IMR-90 (cell line): ENCODE measurements around the gene FAM32A. TPM values are rescaled to one million over a fixed set of nuclear protein-coding genes. Genes with fewer than 3 reads are reported as not detected.

Experiments used
- ATAC-seq: fragments of 200-7000 bp; cut with Tn5 transposase; 2 replicates; pipeline ENCODE4 v1.9.1; 2020; ENCODE audit warnings: low read depth, mild to moderate bottlenecking, moderate library complexity
- BruUV-seq: library from RNA; stranded (reverse); fragments of 400-500 nt; replicated peaks from 2 replicates; lab custom pipeline; 2021; lab: Mats Ljungman, UMichigan
- CTCF ChIA-PET: fragments of 300-600 bp; formaldehyde crosslinking; extraction: SDS; loops from one replicate; lab custom pipeline; 2021; ENCODE audit warnings: antibody characterized with exemption; lab: Yijun Ruan, JAX
- POLR2A ChIA-PET: fragments of 300-600 bp; sonication (Branson Sonifier 250); formaldehyde crosslinking; loops from one replicate; lab custom pipeline; 2022; ENCODE audit warnings: antibody characterized with exemption; ENCODE audit not compliant: unreplicated experiment; lab: Charles Lee
- DNase-seq: peaks from one replicate; pipeline ENCODE4 v3.0.0; 2013
- H2AFZ ChIP-seq: replicated peaks from 2 replicates; pipeline ENCODE3; 2013; ENCODE audit warnings: low read length, mild to moderate bottlenecking; ENCODE audit not compliant: poor library complexity
- H2AK5ac ChIP-seq: 2 replicates; pipeline ENCODE4 v1.6.1; 2013; ENCODE audit warnings: low read depth, low read length, inconsistent platforms
- H2AK9ac ChIP-seq: replicated peaks from 2 replicates; pipeline ENCODE3; 2013; ENCODE audit warnings: mild to moderate bottlenecking, low read depth, low read length, moderate library complexity; ENCODE audit not compliant: poor library complexity
- H2BK120ac ChIP-seq: 2 replicates; pipeline ENCODE4 v1.6.1; 2013; ENCODE audit warnings: low read depth, low read length, inconsistent platforms
- H2BK15ac ChIP-seq: 3 replicates; pipeline ENCODE4 v1.6.1; 2013; ENCODE audit warnings: low read depth, low read length, inconsistent platforms
- H2BK20ac ChIP-seq: 2 replicates; pipeline ENCODE4 v1.6.1; 2013; ENCODE audit warnings: low read depth, mild to moderate bottlenecking, inconsistent platforms, low read length, moderate library complexity
- H2BK5ac ChIP-seq: 2 replicates; pipeline ENCODE4 v1.6.1; 2013; ENCODE audit warnings: mild to moderate bottlenecking, low read depth, low read length, inconsistent platforms; ENCODE audit not compliant: poor library complexity, severe bottlenecking
- H3K14ac ChIP-seq: replicated peaks from 2 replicates; pipeline ENCODE4 v1.6.1; 2013; ENCODE audit warnings: low read depth, low read length, inconsistent platforms
- H3K18ac ChIP-seq: 2 replicates; pipeline ENCODE4 v1.6.1; 2013; ENCODE audit warnings: low read depth, low read length, control low read depth
- H3K23ac ChIP-seq: 2 replicates; pipeline ENCODE4 v1.6.1; 2013; ENCODE audit warnings: low read depth, low read length, inconsistent platforms
- H3K27ac ChIP-seq: 2 replicates; pipeline ENCODE4 v1.5.1; 2013; ENCODE audit warnings: mild to moderate bottlenecking, control low read depth, low read length; ENCODE audit not compliant: insufficient read depth
- H3K27me3 ChIP-seq: 2 replicates; pipeline ENCODE4 v1.6.1; 2013; ENCODE audit warnings: low read length; ENCODE audit not compliant: control insufficient read depth, insufficient read depth
- H3K36me3 ChIP-seq: 2 replicates; pipeline ENCODE4 v1.6.1; 2013; ENCODE audit warnings: low read length, mixed read lengths; ENCODE audit not compliant: control insufficient read depth, insufficient read depth
- H3K4ac ChIP-seq: 2 replicates; pipeline ENCODE4 v1.6.1; 2013; ENCODE audit warnings: low read depth, low read length, inconsistent platforms
- H3K4me1 ChIP-seq: 2 replicates; pipeline ENCODE4 v1.6.1; 2013; ENCODE audit warnings: low read length, mixed read lengths; ENCODE audit not compliant: control insufficient read depth, insufficient read depth
- H3K4me2 ChIP-seq: 2 replicates; pipeline ENCODE4 v1.6.1; 2013; ENCODE audit warnings: low read depth, mild to moderate bottlenecking, control low read depth, low read length, moderate library complexity
- H3K4me3 ChIP-seq: 2 replicates; pipeline ENCODE4 v1.5.1; 2013; ENCODE audit warnings: low read depth, mild to moderate bottlenecking, control low read depth, low read length, moderate library complexity; ENCODE audit not compliant: insufficient read depth
- H3K56ac ChIP-seq: 2 replicates; pipeline ENCODE4 v1.6.1; 2013; ENCODE audit warnings: low read length, inconsistent platforms; ENCODE audit not compliant: insufficient read depth; ENCODE audit errors: extremely low read depth
- H3K79me1 ChIP-seq, 2 experiments: 2 replicates each; pipeline ENCODE4 v1.6.1; 2013; ENCODE audit warnings: low read length in 2 of 2, inconsistent platforms in 1 of 2, low read depth in 1 of 2
- H3K9ac ChIP-seq: 2 replicates; pipeline ENCODE4 v1.6.1; 2013; ENCODE audit warnings: low read depth, low read length, control low read depth
- H3K9me1 ChIP-seq: 2 replicates; pipeline ENCODE4 v1.6.1; 2013; ENCODE audit warnings: low read length, inconsistent platforms; ENCODE audit not compliant: insufficient read depth
- H3K9me3 ChIP-seq: 2 replicates; pipeline ENCODE4 v1.6.1; 2013; ENCODE audit warnings: low read length; ENCODE audit not compliant: control insufficient read depth, insufficient read depth
- H4K20me1 ChIP-seq: 2 replicates; pipeline ENCODE4 v1.6.1; 2013; ENCODE audit warnings: low read length, inconsistent platforms; ENCODE audit not compliant: insufficient read depth
- H4K5ac ChIP-seq: 2 replicates; pipeline ENCODE4 v1.6.1; 2013; ENCODE audit warnings: mild to moderate bottlenecking, low read depth, low read length, control low read depth
- H4K8ac ChIP-seq, 2 experiments: 2 replicates each; pipeline ENCODE4 v1.6.1; 2013; ENCODE audit warnings: low read depth in 2 of 2, low read length in 2 of 2, control low read depth in 1 of 2, inconsistent platforms in 1 of 2
- H4K91ac ChIP-seq: 2 replicates; pipeline ENCODE4 v1.6.1; 2013; ENCODE audit warnings: low read depth, low read length, inconsistent platforms; ENCODE audit not compliant: insufficient read depth
- CEBPB ChIP-seq: IDR thresholded peaks from 2 replicates; pipeline ENCODE4 v1.6.1; 2012; ENCODE audit warnings: low read depth, low read length, improper control_type of control experiment
- NFE2L2 ChIP-seq: fragments of 150-350 bp; IDR thresholded peaks from 2 replicates; pipeline ENCODE4 v1.6.1; 2016; ENCODE audit warnings: low read depth, mild to moderate bottlenecking, low read length
- WGBS, 2 experiments: methylation state at CpG; one replicate each; pipeline versions ENCODE4 v1.1.5 to v1.1.7; 2013; ENCODE audit warnings: missing lambda C conversion rate in 2 of 2; ENCODE audit not compliant: insufficient read length in 1 of 2; ENCODE audit errors: extremely low coverage in 2 of 2; 5-methylcytosine and 5-hydroxymethylcytosine counted together
- dilution Hi-C: fragments of 300-500 bp; cut with HindIII; formaldehyde crosslinking; loops from one replicate; pipeline ENCODE4 v1.14.3; 2018; ENCODE audit warnings: low sequenced_read_pairs; ENCODE audit not compliant: unreplicated experiment
- in situ Hi-C: fragments of 300-500 bp; cut with MboI; formaldehyde crosslinking; loops from 3 replicates; pipeline ENCODE4 v1.14.3; 2019; ENCODE audit warnings: low sequenced_read_pairs, inconsistent platforms, mixed read lengths
- intact Hi-C: fragments of 100-400 bp; cut with micrococcal nuclease; formaldehyde crosslinking; loops from 2 replicates; pipeline ENCODE4 v1.10.0; 2022
- polyA plus RNA-seq, 3 experiments: library from polyadenylated mRNA; depleted of rRNA; stranded (reverse); fragments of >200 nt; gene quantifications; 2 replicates each; pipeline ENCODE4 v1.2.3, GENCODE V29; 2012; ENCODE audit warnings: low replicate concordance in 1 of 3
- total RNA-seq: library from RNA; depleted of rRNA; stranded (reverse); fragments of >200 nt; gene quantifications from 2 replicates; pipeline ENCODE4 v1.2.3, GENCODE V29; 2012

FAM32A gene
- total and polyA plus RNA-seq, 2 of the 4 experiments (the other 2 are of a cell fraction): 99.5 to 130 TPM

DNA sequence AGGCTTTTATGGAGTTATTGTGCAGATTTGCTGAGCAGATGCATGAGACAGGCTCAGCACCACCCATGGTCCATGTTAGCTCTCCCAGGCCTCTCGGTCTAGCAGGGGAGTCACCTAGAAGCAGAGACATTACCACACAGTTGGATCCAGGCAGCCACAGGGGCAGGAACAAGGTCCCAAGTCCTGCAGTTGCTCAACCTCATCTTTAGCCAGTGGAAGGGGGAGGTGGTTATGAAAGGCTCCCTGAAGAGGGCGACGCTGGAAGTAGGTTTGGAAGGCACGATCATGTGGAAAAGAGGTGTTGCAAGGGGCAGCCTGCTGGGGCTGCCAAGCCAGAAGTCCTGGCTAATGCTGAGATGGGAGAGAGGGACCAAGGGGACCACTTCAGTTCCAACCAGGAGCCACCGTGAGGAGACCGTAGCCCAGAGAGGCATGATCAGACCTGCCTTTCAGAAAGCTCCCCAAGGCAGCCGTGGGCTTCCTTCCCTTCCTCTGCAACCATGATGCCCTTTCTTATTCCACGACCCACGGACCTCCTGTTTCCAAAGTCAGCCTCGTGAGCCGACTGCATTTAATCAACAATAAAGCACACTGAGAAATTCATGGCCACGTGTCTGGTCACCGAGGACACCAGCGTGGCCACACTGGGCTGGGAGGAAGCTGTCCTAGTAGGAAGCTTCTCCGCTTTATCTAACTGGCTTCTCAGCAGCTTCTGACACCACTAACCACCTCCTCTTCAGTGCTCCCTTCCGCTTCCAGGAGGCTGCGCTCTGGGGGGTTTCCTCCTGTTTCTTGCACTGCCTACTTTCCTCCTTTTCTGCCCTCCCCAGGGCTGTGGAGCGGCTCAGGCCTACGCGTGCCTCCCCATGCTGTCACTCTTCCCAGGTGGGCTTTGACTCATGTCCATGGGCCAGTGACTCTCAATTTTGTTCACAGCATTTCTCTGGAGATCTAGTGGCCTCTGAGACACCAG is 15.1 kb downstream of the FAM32A start:
- Histone ChIP-seq H3K79me1 (peaks cover 18 to 59% of the 10 kb centered on the region in 2 experiments; a peak in 3 of 4 replicates), H3K36me3 (peaks cover 39% of the 10 kb centered on the region), H4K91ac (no peak overlapping the region), H4K20me1 (peaks cover 51% of the 10 kb centered on the region), H3K4ac (no peak overlapping the region), H3K14ac (no peak overlapping the region), H4K8ac (no peak overlapping the region), H3K27me3 (no peaks in the 10 kb centered on the region), H3K23ac (no peak overlapping the region), H3K4me3 (no peak overlapping the region), H3K27ac (no peak overlapping the region), H3K9me3 (no peaks in the 10 kb centered on the region), H2BK20ac (no peak overlapping the region), H3K4me1 (peaks cover 11% of the 10 kb centered on the region), H3K9me1 (peaks cover 24% of the 10 kb centered on the region), H2AK5ac (no peak overlapping the region), H2AFZ (no peak overlapping the region), H3K9ac (no peak overlapping the region), H2BK5ac (no peak overlapping the region), H3K18ac (no peak overlapping the region), H2BK15ac (no peak overlapping the region), H3K56ac (no peak overlapping the region), H3K4me2 (no peak overlapping the region), H4K5ac (no peak overlapping the region), H2AK9ac (peak overlapping the region; percentile 23), H2BK120ac (no peak overlapping the region)
- ChIA-PET CTCF (no interaction called here), POLR2A (no interaction called here)
- WGBS, 2 experiments: 98% methylated on average over 9 of the region's 20 CpGs; no CpG with 5 or more reads in 1 of the 2 experiments
- ATAC-seq (no peak), DNase-seq (peak; percentile 33)
- no peak for TF ChIP-seq NFE2L2
- TF ChIP-seq CEBPB: peak; percentile 63
- BruUV-seq: no TSS peak
- dilution Hi-C loops (no loop called here), in situ Hi-C loops (no loop called here), intact Hi-C loops (no loop called here)
